H1 (cell line): ENCODE measurements around the gene LTB. TPM values are rescaled to one million over a fixed set of nuclear protein-coding genes. Genes with fewer than 3 reads are reported as not detected.

Source experiments
- CTCF ChIA-PET: fragments of 300-600 bp; sonication (Branson Sonifier 250); formaldehyde crosslinking; loops from one replicate; lab custom pipeline; 2021; ENCODE audit not compliant: partially characterized antibody; lab: Charles Lee
- POLR2A ChIA-PET: fragments of 300-600 bp; sonication (Branson Sonifier 250); formaldehyde crosslinking; loops from one replicate; lab custom pipeline; 2021; ENCODE audit warnings: inconsistent platforms; ENCODE audit not compliant: partially characterized antibody; lab: Charles Lee
- DNase-seq, 2 experiments: peaks; one replicate each; pipeline versions ENCODE4 v3.0.0 to v3.0.0-alpha.2; 2010 to 2022; ENCODE audit warnings: low spot score in 2 of 2, low read depth in 1 of 2, mixed read lengths in 1 of 2
- FAIRE-seq: peaks from 2 replicates; lab custom pipeline; 2011; peaks lifted over from hg19 to GRCh38; lab: Jason Lieb, UNC
- H2AFZ ChIP-seq: 2 replicates; pipeline ENCODE4 v1.8.1; 2012; ENCODE audit warnings: low read length, inconsistent platforms
- H2AK5ac ChIP-seq: 2 replicates; pipeline ENCODE4 v1.6.1; 2013; ENCODE audit warnings: low read depth, low read length
- H2BK120ac ChIP-seq: replicated peaks from 2 replicates; pipeline ENCODE3; 2013; ENCODE audit warnings: low read depth, low read length, inconsistent platforms
- H2BK12ac ChIP-seq: 2 replicates; pipeline ENCODE4 v1.6.1; 2013; ENCODE audit warnings: low read depth, low read length
- H2BK15ac ChIP-seq: 2 replicates; pipeline ENCODE4 v1.6.1; 2013; ENCODE audit warnings: low read length
- H2BK20ac ChIP-seq: 2 replicates; pipeline ENCODE4 v1.6.1; 2013; ENCODE audit warnings: low read length
- H2BK5ac ChIP-seq: 2 replicates; pipeline ENCODE4 v1.6.1; 2013; ENCODE audit warnings: low read depth, low read length
- H3K14ac ChIP-seq: 2 replicates; pipeline ENCODE4 v1.6.1; 2013; ENCODE audit warnings: inconsistent platforms; ENCODE audit not compliant: insufficient read length
- H3K18ac ChIP-seq: 2 replicates; pipeline ENCODE4 v1.6.1; 2013; ENCODE audit warnings: low read length; ENCODE audit errors: extremely low read depth
- H3K23ac ChIP-seq: 2 replicates; pipeline ENCODE4 v1.6.1; 2013; ENCODE audit warnings: inconsistent platforms; ENCODE audit not compliant: insufficient read length
- H3K23me2 ChIP-seq: 2 replicates; pipeline ENCODE4 v1.6.1; 2013; ENCODE audit warnings: low read depth, low read length
- H3K27ac ChIP-seq: 2 replicates; pipeline ENCODE4 v1.6.1; 2011; ENCODE audit warnings: low read depth, low read length, inconsistent platforms
- H3K27me3 ChIP-seq, 4 experiments: replicated peaks in 1 of 4; 1 replicate in 1 of 4; 2 replicates in 3 of 4; pipeline versions ENCODE4 v1.6.1 to v1.8.1; 2011 to 2013; ENCODE audit warnings: low read length in 3 of 4, mild to moderate bottlenecking in 3 of 4, inconsistent platforms in 2 of 4, mixed read lengths in 2 of 4, moderate library complexity in 1 of 4; ENCODE audit not compliant: control insufficient read depth in 3 of 4, insufficient read depth in 3 of 4; ENCODE audit errors: extremely low read depth in 1 of 4
- H3K36me3 ChIP-seq, 4 experiments: 2 replicates each; pipeline versions ENCODE4 v1.6.1 to v1.8.1; 2011 to 2013; ENCODE audit warnings: mild to moderate bottlenecking in 4 of 4, low read length in 3 of 4, moderate library complexity in 2 of 4, control low read depth in 1 of 4, inconsistent platforms in 1 of 4; ENCODE audit not compliant: insufficient read depth in 4 of 4, control insufficient read depth in 2 of 4
- H3K4ac ChIP-seq: replicated peaks from 2 replicates; pipeline ENCODE3; 2013; ENCODE audit warnings: low read length, low read depth, mixed read lengths, inconsistent platforms; ENCODE audit not compliant: insufficient read length
- H3K4me1 ChIP-seq, 4 experiments: replicated peaks in 1 of 4; 1 replicate in 1 of 4; 2 replicates in 3 of 4; pipeline versions ENCODE4 v1.6.1 to v1.8.1; 2011 to 2013; ENCODE audit warnings: low read length in 3 of 4, inconsistent platforms in 2 of 4, mixed read lengths in 1 of 4; ENCODE audit not compliant: insufficient read depth in 4 of 4, control insufficient read depth in 3 of 4
- H3K4me2 ChIP-seq, 2 experiments: 2 replicates each; pipeline versions ENCODE4 v1.6.1 to v1.8.1; 2011 to 2013; ENCODE audit warnings: low read depth in 2 of 2, low read length in 2 of 2, control low read depth in 1 of 2, inconsistent platforms in 1 of 2, mild to moderate bottlenecking in 1 of 2; ENCODE audit not compliant: insufficient read depth in 1 of 2
- H3K4me3 ChIP-seq, 4 experiments: fragments of 200-600, 300-600 bp in 1 of 4; sonication (generic), shearing (Covaris generic), sonication (Bioruptor Twin) in 1 of 4; 2 replicates each; pipeline versions ENCODE4 v1.5.1 to v1.8.1; 2011 to 2016; ENCODE audit warnings: low read length in 4 of 4, low read depth in 3 of 4, control low read depth in 2 of 4, inconsistent platforms in 2 of 4, mild to moderate bottlenecking in 2 of 4, mixed read lengths in 1 of 4, moderate library complexity in 1 of 4; ENCODE audit not compliant: insufficient read depth in 2 of 4; ENCODE audit errors: extremely low read depth in 1 of 4
- H3K56ac ChIP-seq: replicated peaks from 2 replicates; pipeline ENCODE3; 2013; ENCODE audit warnings: low read depth, mild to moderate bottlenecking, mixed read lengths, low read length, inconsistent platforms; ENCODE audit not compliant: insufficient read length
- H3K79me1 ChIP-seq: 2 replicates; pipeline ENCODE4 v1.6.1; 2013; ENCODE audit warnings: low read depth, low read length, control low read depth
- H3K79me2 ChIP-seq, 2 experiments: 2 replicates each; pipeline versions ENCODE4 v1.6.1 to v1.8.1; 2012 to 2013; ENCODE audit warnings: low read length in 2 of 2, mild to moderate bottlenecking in 2 of 2, inconsistent platforms in 1 of 2; ENCODE audit not compliant: insufficient read depth in 2 of 2, control insufficient read depth in 1 of 2
- H3K9ac ChIP-seq, 4 experiments: replicated peaks in 1 of 4; 1 replicate in 1 of 4; 2 replicates in 3 of 4; pipeline versions ENCODE4 v1.6.1 to v1.8.1; 2011 to 2013; ENCODE audit warnings: low read depth in 3 of 4, low read length in 3 of 4, control low read depth in 2 of 4, mild to moderate bottlenecking in 2 of 4, moderate library complexity in 2 of 4, inconsistent platforms in 1 of 4; ENCODE audit errors: extremely low read depth in 1 of 4
- H3K9me3 ChIP-seq, 2 experiments: 2 replicates each; pipeline versions ENCODE4 v1.6.1 to v1.8.1; 2012 to 2013; ENCODE audit warnings: mild to moderate bottlenecking in 2 of 2, moderate library complexity in 2 of 2, control low read depth in 1 of 2, inconsistent platforms in 1 of 2, low read depth in 1 of 2, low read length in 1 of 2, mixed read lengths in 1 of 2; ENCODE audit not compliant: insufficient read depth in 2 of 2
- H4K20me1 ChIP-seq, 2 experiments: replicated peaks in 1 of 2; 2 replicates each; pipeline versions ENCODE3 to v1.8.1; 2011 to 2013; ENCODE audit warnings: inconsistent platforms in 2 of 2, low read length in 2 of 2, mild to moderate bottlenecking in 1 of 2; ENCODE audit not compliant: insufficient read depth in 2 of 2, control insufficient read depth in 1 of 2
- H4K5ac ChIP-seq: 2 replicates; pipeline ENCODE4 v1.6.1; 2013; ENCODE audit warnings: low read length, low read depth, mixed read lengths, inconsistent platforms; ENCODE audit not compliant: insufficient read length
- H4K8ac ChIP-seq: 2 replicates; pipeline ENCODE4 v1.8.0; 2013; ENCODE audit warnings: mild to moderate bottlenecking, moderate library complexity, low read length, inconsistent platforms; ENCODE audit not compliant: insufficient read depth; ENCODE audit errors: extremely low read depth
- H4K91ac ChIP-seq: replicated peaks from 2 replicates; pipeline ENCODE3; 2013; ENCODE audit warnings: low read length, mixed read lengths, inconsistent platforms; ENCODE audit not compliant: insufficient read length
- BACH1 ChIP-seq: IDR thresholded peaks from 2 replicates; pipeline ENCODE4 v1.6.1; 2012; ENCODE audit warnings: low read length, improper control_type of control experiment
- CEBPB ChIP-seq: IDR thresholded peaks from 2 replicates; pipeline ENCODE4 v1.6.1; 2012; ENCODE audit warnings: low read depth, low read length
- EGR1 ChIP-seq: IDR thresholded peaks from 2 replicates; pipeline ENCODE4 v1.6.1; 2011; ENCODE audit warnings: low read depth, low read length, borderline replicate concordance
- EP300 ChIP-seq, 2 experiments: IDR thresholded peaks; 1 replicate in 1 of 2; 2 replicates in 1 of 2; pipeline ENCODE4 v1.6.1; 2011 to 2012; ENCODE audit warnings: low read depth in 2 of 2, low read length in 2 of 2, mild to moderate bottlenecking in 2 of 2, borderline replicate concordance in 1 of 2, inconsistent platforms in 1 of 2, moderate library complexity in 1 of 2
- HDAC2 ChIP-seq, 2 experiments: fragments of 300-600 bp in 1 of 2; sonication (generic) in 1 of 2; IDR thresholded peaks; 2 replicates each; pipeline ENCODE4 v1.6.1; 2011 to 2012; ENCODE audit warnings: low read depth in 2 of 2, low read length in 2 of 2, mild to moderate bottlenecking in 2 of 2, moderate library complexity in 2 of 2, borderline replicate concordance in 1 of 2, inconsistent platforms in 1 of 2
- JUN ChIP-seq: IDR thresholded peaks from 2 replicates; pipeline ENCODE4 v1.6.1; 2011; ENCODE audit warnings: low read depth, mild to moderate bottlenecking, improper control_type of control experiment, low read length
- RNF2 ChIP-seq: fragments of 200-900, 300-1000 bp; sonication (generic); IDR thresholded peaks from 2 replicates; pipeline ENCODE4 v1.7.1; 2016; ENCODE audit warnings: borderline replicate concordance, low read depth, mild to moderate bottlenecking, antibody characterized with exemption, low read length; ENCODE audit not compliant: poor library complexity, severe bottlenecking; ENCODE audit errors: missing control alignments
- SIRT6 ChIP-seq: IDR thresholded peaks from one replicate; pipeline ENCODE4 v1.7.1; 2012; ENCODE audit warnings: low read length, inconsistent platforms
- SUZ12 ChIP-seq: fragments of 200-600 bp; sonication (generic); IDR thresholded peaks from 2 replicates; pipeline ENCODE4 v1.6.1; 2012; ENCODE audit warnings: mild to moderate bottlenecking, inconsistent platforms, low read length, moderate library complexity, mixed read lengths
- TAF1 ChIP-seq: IDR thresholded peaks from 2 replicates; pipeline ENCODE4 v1.6.1; 2011; ENCODE audit warnings: mild to moderate bottlenecking, low read depth, low read length
- WGBS, 2 experiments: shearing (Covaris generic) in 1 of 2; methylation state at CpG; one replicate each; pipeline versions ENCODE4 v1.1.6 to v1.1.7; 2013 to 2015; ENCODE audit warnings: low lambda C conversion rate in 2 of 2, mixed read lengths in 2 of 2, inconsistent platforms in 1 of 2, low coverage in 1 of 2, missing lambda C conversion rate in 1 of 2; ENCODE audit not compliant: insufficient replicate concordance in 2 of 2, insufficient coverage in 1 of 2, insufficient read length in 1 of 2; ENCODE audit errors: extremely low coverage in 1 of 2, missing lambda C conversion rate in 1 of 2; 5-methylcytosine and 5-hydroxymethylcytosine counted together
- polyA plus RNA-seq, 7 experiments: library from polyadenylated mRNA; depleted of rRNA in 3 of 7; stranded (reverse) in 5 of 7; unstranded in 2 of 7; fragments of >200 nt in 5 of 7; fragments of 200-250 nt in 2 of 7; gene quantifications; 1 replicate in 5 of 7; 2 replicates in 1 of 7; 4 replicates in 1 of 7; pipeline versions ENCODE4 v1.2.1 to v1.2.3, GENCODE V29; 2011 to 2013; ENCODE audit warnings: missing spikeins in 2 of 7, mixed read lengths in 2 of 7
- total RNA-seq: library from RNA; stranded (reverse); fragmentation: NEBNext Ultra II Directional; extraction: Animal tissue kit (Norgen Biotek cat#: 25700); gene quantifications from 2 replicates; pipeline ENCODE4 v1.2.1, GENCODE V29; 2021

The LTB gene
- total and polyA plus RNA-seq, 2 of the 8 experiments (the other 6 are each of a cell fraction or from before 2014, with no cell fraction given), result 0.43 to 0.47 TPM

DNA sequence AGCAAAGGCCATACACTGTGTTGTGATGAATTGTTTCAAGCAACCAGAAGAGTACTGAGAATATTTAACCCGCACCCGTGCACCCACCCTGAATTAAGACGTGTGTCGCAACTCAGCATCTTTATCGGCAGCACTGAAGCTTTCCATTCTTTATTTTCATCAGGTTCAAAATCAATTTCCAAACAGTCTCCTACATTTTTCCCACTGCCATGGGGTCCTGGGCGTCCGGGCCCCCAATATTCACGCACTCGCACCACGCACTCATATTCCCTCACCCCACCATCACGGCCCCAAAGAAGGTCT, 1.8 kb downstream of the LTB start:
- peak overlapping the region; percentile 62 to 84 for H3K4me2 ChIP-seq
- no peaks in the 10 kb centered on the region for H3K9me3 ChIP-seq
- peaks cover 9% of the 10 kb centered on the region; the same call in 1 of the 2 replicates for H3K23me2 ChIP-seq
- WGBS, 2 experiments, result 61% methylated on average over 10 of the region's 11 CpGs; no CpG with 5 or more reads in 1 of the 2 experiments
- no peaks in the 10 kb centered on the region for H3K79me2 ChIP-seq
- H3K14ac ChIP-seq, result no peak overlapping the region
- H3K79me1 ChIP-seq, result no peaks in the 10 kb centered on the region
- 0 out of 7 replicates have a peak overlapping the region, but pooled peaks of 2 of the 4 experiments have one; percentile 0 to 14 for H3K9ac ChIP-seq
- H2AK5ac ChIP-seq, result no peak overlapping the region
- peak overlapping the region; percentile 61 for H4K91ac ChIP-seq
- H3K18ac ChIP-seq, result peak overlapping the region; percentile 93
- POLR2A ChIA-PET, result interaction anchor here (0.7 to 12.2 kb wide), 15 partner anchors 9 to 138 kb away, joined by 3 to 110 read pairs (median 4); partner anchors contain the start of genes ATP6V1G2, C6orf47 and DDX39B
- FAIRE-seq (no peak), DNase-seq (no peak)
- no peak overlapping the region for H4K5ac ChIP-seq
- H3K4me1 ChIP-seq, result peaks cover 0 to 6% (median 6%) of the 10 kb centered on the region in 4 experiments; a peak in 6 of 7 replicates
- H2BK12ac ChIP-seq, result peak overlapping the region; percentile 60; the same call in 1 of the 2 replicates
- no peaks in the 10 kb centered on the region for H3K36me3 ChIP-seq
- peak overlapping the region; percentile 75; the same call in 1 of the 2 replicates for H2BK5ac ChIP-seq
- no peaks in the 10 kb centered on the region for H4K20me1 ChIP-seq
- no peak overlapping the region for H3K27ac ChIP-seq
- peaks cover 0 to 8% (median 7%) of the 10 kb centered on the region in 4 experiments; a peak in 5 of 7 replicates for H3K27me3 ChIP-seq
- no peak for TF ChIP-seq HDAC2 (IDR thresholded peaks at IDR 0.05; ENCODE audit: borderline replicate concordance in 1 of 2, low read depth in 2 of 2, low read length in 2 of 2)
- TF ChIP-seq EGR1, result no peak
- no peak for TF ChIP-seq TAF1
- 0 out of 2 replicates have a peak, but pooled peaks have one; percentile 20 for TF ChIP-seq SUZ12
- no peak for TF ChIP-seq BACH1
- no peak for TF ChIP-seq EP300 (IDR thresholded peaks at IDR 0.05; ENCODE audit: borderline replicate concordance in 1 of 2, low read depth in 2 of 2, low read length in 2 of 2)
- peak; percentile 72 for TF ChIP-seq CEBPB
- no peak for TF ChIP-seq RNF2
- no peak for TF ChIP-seq JUN
- no peak for TF ChIP-seq SIRT6
- peak overlapping the region; percentile 58; the same call in 1 of the 2 replicates for H4K8ac ChIP-seq
- no peak overlapping the region for H2BK20ac ChIP-seq
- no peak overlapping the region for H3K4ac ChIP-seq
- H3K23ac ChIP-seq, result no peak overlapping the region
- CTCF ChIA-PET, result interaction anchor here (0.6 to 19.2 kb wide), 15 partner anchors 11 to 279 kb away, joined by 3 to 640 read pairs (median 6); partner anchors contain the start of genes ATP6V1G2, DDX39B, LST1 and LTB
- no peak overlapping the region for H2BK120ac ChIP-seq
- H3K4me3 ChIP-seq, result peak overlapping the region; percentile 54 to 89 (median 80)
- no peak overlapping the region for H3K56ac ChIP-seq
- peak overlapping the region; percentile 94; the same call in 1 of the 2 replicates for H2AFZ ChIP-seq
- H2BK15ac ChIP-seq, result peak overlapping the region; percentile 31; the same call in 1 of the 2 replicates
